ENCODE measurements around the gene MTCL1. TPM values are rescaled to one million over a fixed set of nuclear protein-coding genes. Genes with fewer than 3 reads are reported as not detected.

Gene MTCL1
- total and polyA plus RNA-seq, 2 donors (not counting 1 experiment from before 2014, with no cell fraction given): 35.0 to 56.0 TPM

DNA sequence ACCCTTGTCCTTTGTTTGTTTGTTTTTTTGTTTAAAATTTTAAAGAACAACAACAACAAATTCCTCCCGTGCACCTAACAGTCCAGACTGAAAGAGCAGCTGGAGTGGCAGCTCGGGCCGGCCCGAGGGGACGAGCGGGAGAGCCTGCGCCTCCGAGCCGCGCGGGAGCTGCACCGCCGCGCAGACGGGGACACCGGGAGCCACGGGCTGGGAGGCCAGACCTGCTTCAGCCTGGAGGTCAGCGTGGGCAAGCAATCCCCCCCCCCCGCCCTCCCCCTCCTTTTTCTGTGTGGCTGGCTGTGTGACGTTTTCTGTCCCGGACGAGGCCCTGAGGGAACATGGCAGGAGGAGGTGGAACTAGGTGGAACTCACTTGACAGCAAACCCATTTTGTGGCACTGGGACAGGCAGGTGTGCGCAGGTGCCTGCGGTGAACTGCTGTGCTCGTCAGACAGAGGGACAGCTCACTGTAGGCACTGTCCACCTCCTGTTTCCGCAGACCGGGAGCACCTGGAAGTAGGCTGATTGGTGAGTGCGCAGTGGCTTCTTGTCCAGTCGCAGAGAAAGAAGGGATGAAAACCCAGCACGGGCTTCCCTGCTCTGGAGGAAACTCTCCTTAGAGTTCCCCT, 80.6 kb downstream of the MTCL1 start:
- Histone ChIP-seq H3K27me3 (ENCODE audit: control insufficient read depth, insufficient read depth, low read length) (no peaks in the 10 kb centered on the region), H2AFZ (ENCODE audit: low read length) (no peak overlapping the region), H3K9ac (ENCODE audit: insufficient read depth, low read length) (no peak overlapping the region), H3K4me3 (replicated peaks in 1 of 4; ENCODE audit: control extremely low read depth in 1 of 4, insufficient read depth in 1 of 4, low read depth in 3 of 4, low read length in 4 of 4) (no peak overlapping the region), H3K9me3 (ENCODE audit: control insufficient read depth, insufficient read depth, low read depth, low read length) (no peaks in the 10 kb centered on the region), H3K4me1 (ENCODE audit: control insufficient read depth, extremely low read depth, insufficient read depth, low read length) (no peaks in the 10 kb centered on the region), H3K4me2 (ENCODE audit: extremely low read depth, insufficient read depth, low read length) (no peak overlapping the region), H4K20me1 (ENCODE audit: control insufficient read depth, extremely low read depth, insufficient read depth, low read length) (no peaks in the 10 kb centered on the region), H3K79me2 (ENCODE audit: control insufficient read depth, insufficient read depth, low read length) (no peaks in the 10 kb centered on the region), H3K27ac (ENCODE audit: insufficient read depth, low read length) (no peak overlapping the region), H3K36me3 (ENCODE audit: control insufficient read depth, insufficient read depth, low read length) (peaks cover 25% of the 10 kb centered on the region)
- no peak for TF ChIP-seq EZH2 (IDR thresholded peaks at IDR 0.05; ENCODE audit: low read length, missing control alignments)
- TF ChIP-seq, protein P1, sequence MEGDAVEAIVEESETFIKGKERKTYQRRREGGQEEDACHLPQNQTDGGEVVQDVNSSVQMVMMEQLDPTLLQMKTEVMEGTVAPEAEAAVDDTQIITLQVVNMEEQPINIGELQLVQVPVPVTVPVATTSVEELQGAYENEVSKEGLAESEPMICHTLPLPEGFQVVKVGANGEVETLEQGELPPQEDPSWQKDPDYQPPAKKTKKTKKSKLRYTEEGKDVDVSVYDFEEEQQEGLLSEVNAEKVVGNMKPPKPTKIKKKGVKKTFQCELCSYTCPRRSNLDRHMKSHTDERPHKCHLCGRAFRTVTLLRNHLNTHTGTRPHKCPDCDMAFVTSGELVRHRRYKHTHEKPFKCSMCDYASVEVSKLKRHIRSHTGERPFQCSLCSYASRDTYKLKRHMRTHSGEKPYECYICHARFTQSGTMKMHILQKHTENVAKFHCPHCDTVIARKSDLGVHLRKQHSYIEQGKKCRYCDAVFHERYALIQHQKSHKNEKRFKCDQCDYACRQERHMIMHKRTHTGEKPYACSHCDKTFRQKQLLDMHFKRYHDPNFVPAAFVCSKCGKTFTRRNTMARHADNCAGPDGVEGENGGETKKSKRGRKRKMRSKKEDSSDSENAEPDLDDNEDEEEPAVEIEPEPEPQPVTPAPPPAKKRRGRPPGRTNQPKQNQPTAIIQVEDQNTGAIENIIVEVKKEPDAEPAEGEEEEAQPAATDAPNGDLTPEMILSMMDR (conservative IDR thresholded peaks at IDR 0.05 in 1 of 2, IDR thresholded peaks at IDR 0.05 in 1 of 2; ENCODE audit: low read depth in 1 of 2, low read length in 2 of 2): no peak
- no peak for DNase-seq (ENCODE audit: low read depth in 2 of 2)

DNA sequence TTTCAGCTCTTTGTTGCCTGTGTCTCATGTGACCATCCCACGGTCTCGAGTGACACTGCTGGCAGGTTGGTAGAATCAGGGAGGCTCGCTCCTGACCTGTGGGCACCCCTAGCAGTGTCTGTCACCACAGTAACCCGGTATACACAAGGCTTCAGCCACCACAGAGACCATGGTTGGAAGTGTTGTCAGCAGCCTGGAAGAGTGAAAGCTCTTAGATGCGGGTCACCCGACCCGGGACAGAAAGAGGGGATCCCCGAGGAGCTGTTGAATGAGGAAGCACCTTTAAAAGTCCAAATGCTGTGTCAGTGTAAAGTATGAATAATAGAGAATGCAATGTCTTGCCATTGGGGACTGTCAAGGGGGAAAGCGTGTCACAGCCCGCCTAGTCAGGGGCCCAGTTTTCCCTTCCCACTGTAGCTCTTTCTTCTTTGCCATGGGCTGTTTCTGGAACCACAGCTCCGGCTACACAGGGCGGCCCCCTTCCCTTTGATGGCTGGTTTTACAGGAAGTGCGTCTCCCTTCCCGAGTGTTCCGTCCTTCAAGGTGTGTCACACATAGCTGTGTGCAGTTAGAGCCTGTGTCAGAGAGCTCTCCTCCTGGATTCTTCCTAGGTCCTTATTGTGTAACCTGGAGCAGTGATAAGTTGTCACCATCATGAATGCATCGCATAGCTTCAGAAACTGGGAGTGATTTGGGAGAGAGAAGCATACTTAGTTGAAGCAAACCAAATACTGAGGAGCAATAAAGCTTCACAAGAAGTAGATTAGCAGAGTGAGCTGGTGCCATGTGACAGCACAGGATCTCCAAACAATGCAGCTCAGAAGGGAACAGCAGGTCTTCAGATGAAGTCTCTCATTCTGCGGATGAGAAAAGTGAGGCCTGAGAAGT, 81.4 kb downstream of the MTCL1 start:
- H3K4me1 ChIP-seq (ENCODE audit: control insufficient read depth, extremely low read depth, insufficient read depth, low read length): no peaks in the 10 kb centered on the region
- H3K4me2 ChIP-seq (ENCODE audit: extremely low read depth, insufficient read depth, low read length): no peak overlapping the region
- H2AFZ ChIP-seq (ENCODE audit: low read length): no peak overlapping the region
- TF ChIP-seq, protein P1 (conservative IDR thresholded peaks at IDR 0.05 in 1 of 2, IDR thresholded peaks at IDR 0.05 in 1 of 2; ENCODE audit: low read depth in 1 of 2, low read length in 2 of 2): no peak
- no peak for TF ChIP-seq EZH2 (IDR thresholded peaks at IDR 0.05; ENCODE audit: low read length, missing control alignments)
- peaks cover 25% of the 10 kb centered on the region for H3K36me3 ChIP-seq (ENCODE audit: control insufficient read depth, insufficient read depth, low read length)
- no peak overlapping the region for H3K4me3 ChIP-seq (replicated peaks in 1 of 4; ENCODE audit: control extremely low read depth in 1 of 4, insufficient read depth in 1 of 4, low read depth in 3 of 4, low read length in 4 of 4)
- H3K9ac ChIP-seq (ENCODE audit: insufficient read depth, low read length): no peak overlapping the region
- no peak overlapping the region for H3K27ac ChIP-seq (ENCODE audit: insufficient read depth, low read length)
- no peaks in the 10 kb centered on the region for H4K20me1 ChIP-seq (ENCODE audit: control insufficient read depth, extremely low read depth, insufficient read depth, low read length)
- no peaks in the 10 kb centered on the region for H3K27me3 ChIP-seq (ENCODE audit: control insufficient read depth, insufficient read depth, low read length)
- H3K9me3 ChIP-seq (ENCODE audit: control insufficient read depth, insufficient read depth, low read depth, low read length): no peaks in the 10 kb centered on the region
- no peaks in the 10 kb centered on the region for H3K79me2 ChIP-seq (ENCODE audit: control insufficient read depth, insufficient read depth, low read length)
- DNase-seq (ENCODE audit: low read depth in 2 of 2): no peak

DNA sequence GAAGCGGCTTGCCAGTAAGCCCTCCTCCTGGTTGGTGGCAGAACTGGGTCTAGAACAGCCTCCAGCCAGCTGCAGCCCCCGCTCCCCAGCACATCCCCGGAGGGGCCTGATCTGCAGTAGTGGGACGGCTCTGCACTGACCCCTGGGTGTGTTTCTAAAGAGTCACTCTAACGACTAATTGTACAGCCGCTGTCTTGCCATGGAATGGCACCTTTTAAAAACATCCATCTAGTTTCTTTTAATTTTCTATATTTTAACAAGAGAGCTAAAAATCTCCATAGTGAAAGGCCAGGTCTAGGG, 82.0 kb downstream of the MTCL1 start:
- H3K4me2 ChIP-seq (ENCODE audit: extremely low read depth, insufficient read depth, low read length): no peak overlapping the region
- TF ChIP-seq, protein P1 (conservative IDR thresholded peaks at IDR 0.05 in 1 of 2, IDR thresholded peaks at IDR 0.05 in 1 of 2; ENCODE audit: low read depth in 1 of 2, low read length in 2 of 2): no peak
- TF ChIP-seq EZH2 (IDR thresholded peaks at IDR 0.05; ENCODE audit: low read length, missing control alignments): no peak
- H2AFZ ChIP-seq (ENCODE audit: low read length): no peak overlapping the region
- no peaks in the 10 kb centered on the region for H4K20me1 ChIP-seq (ENCODE audit: control insufficient read depth, extremely low read depth, insufficient read depth, low read length)
- H3K27ac ChIP-seq (ENCODE audit: insufficient read depth, low read length): no peak overlapping the region
- no peaks in the 10 kb centered on the region for H3K9me3 ChIP-seq (ENCODE audit: control insufficient read depth, insufficient read depth, low read depth, low read length)
- DNase-seq (ENCODE audit: low read depth in 2 of 2): no peak
- peaks cover 25% of the 10 kb centered on the region for H3K36me3 ChIP-seq (ENCODE audit: control insufficient read depth, insufficient read depth, low read length)
- H3K4me1 ChIP-seq (ENCODE audit: control insufficient read depth, extremely low read depth, insufficient read depth, low read length): no peaks in the 10 kb centered on the region
- no peaks in the 10 kb centered on the region for H3K79me2 ChIP-seq (ENCODE audit: control insufficient read depth, insufficient read depth, low read length)
- no peaks in the 10 kb centered on the region for H3K27me3 ChIP-seq (ENCODE audit: control insufficient read depth, insufficient read depth, low read length)
- no peak overlapping the region for H3K4me3 ChIP-seq (replicated peaks in 1 of 4; ENCODE audit: control extremely low read depth in 1 of 4, insufficient read depth in 1 of 4, low read depth in 3 of 4, low read length in 4 of 4)
- H3K9ac ChIP-seq (ENCODE audit: insufficient read depth, low read length): no peak overlapping the region
